Mucosa of descending colon (tissue), 3 donors: ENCODE data around the gene PHRF1. TPM values are rescaled to one million over a fixed set of nuclear protein-coding genes. Genes with fewer than 3 reads are reported as not detected.
"Not testable (repeated sequence)": the region's sequence is repeated elsewhere in the genome, so short reads cannot be mapped to it uniquely, and the experiment has no call there.

ENCODE experiments used
- ATAC-seq: fragments of 200-7000 bp; cut with Tn5 transposase; one replicate; pipeline ENCODE4 v1.9.1; 2020; ENCODE audit warnings: mild to moderate bottlenecking, moderate library complexity
- DNase-seq, 3 donors: peaks; one replicate each; pipeline ENCODE4 v3.0.0-alpha.2; 2020
- H3K36me3 ChIP-seq: fragments of 200-600 bp; one replicate; pipeline ENCODE4 v1.8.0; 2021; ENCODE audit warnings: low read depth, mild to moderate bottlenecking
- H3K4me1 ChIP-seq: fragments of 200-600 bp; one replicate; pipeline ENCODE4 v1.8.0; 2021; ENCODE audit warnings: low read depth, mild to moderate bottlenecking
- H3K4me3 ChIP-seq: fragments of 200-600 bp; one replicate; pipeline ENCODE4 v1.8.0; 2021; ENCODE audit warnings: mild to moderate bottlenecking
- H3K9me3 ChIP-seq: fragments of 200-600 bp; one replicate; pipeline ENCODE4 v1.8.0; 2021; ENCODE audit warnings: mild to moderate bottlenecking
- intact Hi-C, 2 donors: fragments of 100-400 bp; cut with DNase I in 1 of 2; cut with micrococcal nuclease in 1 of 2; formaldehyde crosslinking; loops; one replicate each; pipeline versions ENCODE4 v1.11.0 to v1.11.1; 2022; cut with DNase I, micrococcal nuclease
- total RNA-seq, 3 donors: library from RNA; stranded (reverse); fragmentation: NEBNext Ultra II Directional in 2 of 3; extraction: Animal tissue kit (Norgen Biotek cat#: 25700) in 2 of 3; gene quantifications; one replicate each; pipeline versions ENCODE4 v1.2.1 to v1.2.4, GENCODE V29; 2021 to 2023
- TF ChIP-seq, protein P1 (sequence below): fragments of 200-600 bp; IDR thresholded peaks from one replicate; pipeline ENCODE4 v1.8.0; 2022; ENCODE audit warnings: antibody characterized with exemption, mild to moderate bottlenecking
- donor health status: DM: no; HTN: no; CAD: no; lungs with moderate emphysema.
- donor health status: DM: no; HTN: no; CAD: no.
- donor health status: DM: no; HTN: yes; CAD: no.

The PHRF1 gene
- total RNA-seq, 3 donors from 2014 or later = 35.0 to 40.2 (median 35.0) TPM

DNA sequence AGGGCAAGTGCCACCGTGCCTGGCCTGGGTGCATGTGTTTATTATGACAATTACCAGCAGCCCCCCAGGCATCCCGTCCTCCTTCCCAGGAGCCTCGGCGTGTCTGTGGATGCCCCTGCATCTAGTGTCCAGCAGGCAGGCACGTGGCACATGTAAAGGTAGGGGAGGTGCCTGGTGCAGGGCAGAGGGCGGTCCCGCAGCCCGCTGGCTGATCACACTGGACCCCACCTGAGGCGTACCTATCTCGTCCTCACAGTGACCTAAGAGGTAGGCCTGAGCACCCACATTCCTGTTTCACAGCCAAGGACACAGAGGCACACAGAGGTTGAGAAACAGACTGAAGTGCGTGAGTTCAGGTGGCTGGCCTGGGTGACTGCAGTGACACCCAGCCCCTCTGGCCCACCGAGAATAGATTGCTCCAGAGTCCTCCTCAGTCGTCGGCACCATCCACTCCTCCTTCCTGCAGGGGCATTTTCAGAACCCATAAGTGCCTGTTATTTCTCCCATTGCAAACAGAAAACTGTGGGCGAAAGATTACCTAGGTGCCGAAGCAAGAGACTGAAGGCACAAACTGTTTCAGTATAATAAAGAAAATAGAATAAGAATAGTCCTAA lies 3.0 kb upstream of the PHRF1 start:
- Histone ChIP-seq H3K36me3 (peaks cover 2% of the 10 kb centered on the region), H3K4me3 (no peak overlapping the region), H3K9me3 (no peaks in the 10 kb centered on the region), H3K4me1 (peaks cover 23% of the 10 kb centered on the region)
- no peak for DNase-seq
- ATAC-seq = no peak
- intact Hi-C loops = no loop called here
- TF ChIP-seq, protein P1, sequence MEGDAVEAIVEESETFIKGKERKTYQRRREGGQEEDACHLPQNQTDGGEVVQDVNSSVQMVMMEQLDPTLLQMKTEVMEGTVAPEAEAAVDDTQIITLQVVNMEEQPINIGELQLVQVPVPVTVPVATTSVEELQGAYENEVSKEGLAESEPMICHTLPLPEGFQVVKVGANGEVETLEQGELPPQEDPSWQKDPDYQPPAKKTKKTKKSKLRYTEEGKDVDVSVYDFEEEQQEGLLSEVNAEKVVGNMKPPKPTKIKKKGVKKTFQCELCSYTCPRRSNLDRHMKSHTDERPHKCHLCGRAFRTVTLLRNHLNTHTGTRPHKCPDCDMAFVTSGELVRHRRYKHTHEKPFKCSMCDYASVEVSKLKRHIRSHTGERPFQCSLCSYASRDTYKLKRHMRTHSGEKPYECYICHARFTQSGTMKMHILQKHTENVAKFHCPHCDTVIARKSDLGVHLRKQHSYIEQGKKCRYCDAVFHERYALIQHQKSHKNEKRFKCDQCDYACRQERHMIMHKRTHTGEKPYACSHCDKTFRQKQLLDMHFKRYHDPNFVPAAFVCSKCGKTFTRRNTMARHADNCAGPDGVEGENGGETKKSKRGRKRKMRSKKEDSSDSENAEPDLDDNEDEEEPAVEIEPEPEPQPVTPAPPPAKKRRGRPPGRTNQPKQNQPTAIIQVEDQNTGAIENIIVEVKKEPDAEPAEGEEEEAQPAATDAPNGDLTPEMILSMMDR = no peak

GRCh38 chr11:574031-574570 lies 2.2 kb upstream of the PHRF1 start:
- DNase-seq, H3K9me3 ChIP-seq, intact Hi-C loops, H3K4me3 ChIP-seq, H3K36me3 ChIP-seq, ATAC-seq: not testable (repeated sequence)
- peaks cover 26% of the 10 kb centered on the region for H3K4me1 ChIP-seq

DNA sequence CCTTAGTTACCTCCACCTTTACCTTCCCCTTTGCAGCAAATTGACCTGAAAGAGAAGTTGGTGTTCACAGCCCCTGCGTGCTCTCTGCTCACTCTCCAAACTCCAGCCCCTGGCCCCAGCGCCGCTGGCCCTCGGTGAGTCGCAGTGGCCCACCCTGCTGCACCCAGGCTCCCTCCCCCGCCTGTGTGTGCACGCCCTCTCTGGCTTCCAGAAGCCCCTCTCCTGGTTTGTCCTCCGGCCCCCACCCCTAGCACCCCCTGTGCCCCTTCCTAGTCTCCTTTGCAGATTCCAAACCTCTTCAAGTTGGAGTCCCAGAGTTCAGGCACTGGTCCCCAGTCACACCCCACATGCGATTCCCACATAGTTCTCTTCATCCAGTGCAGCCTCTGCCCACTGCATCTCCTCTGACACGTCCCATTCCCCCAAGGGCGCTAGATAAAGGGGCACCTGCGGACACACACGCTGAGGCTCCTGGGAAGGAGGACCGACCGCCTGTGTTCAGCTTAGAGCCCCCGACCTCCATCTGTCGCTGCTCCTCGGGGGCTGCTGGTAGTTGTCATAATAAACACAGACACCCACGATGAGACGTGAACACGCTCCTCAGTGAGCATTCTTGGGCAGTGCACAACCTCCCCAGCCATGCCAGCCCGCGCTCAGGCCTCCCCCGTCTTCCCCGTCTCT lies 1.5 kb upstream of the PHRF1 start:
- peak in 1 of 3 donors; percentile 66 for DNase-seq
- peak; percentile 5 for ATAC-seq
- TF ChIP-seq, protein P1 = no peak
- H3K4me3 ChIP-seq = no peak overlapping the region
- intact Hi-C loops = no loop called here
- no peaks in the 10 kb centered on the region for H3K9me3 ChIP-seq
- no peaks in the 10 kb centered on the region for H3K36me3 ChIP-seq
- peaks cover 33% of the 10 kb centered on the region for H3K4me1 ChIP-seq

GRCh38 chr11:575313-575995 lies 816 bp upstream of the PHRF1 start:
- intact Hi-C loops = no loop called here
- no peaks in the 10 kb centered on the region for H3K9me3 ChIP-seq
- H3K4me1 ChIP-seq = peaks cover 34% of the 10 kb centered on the region
- ATAC-seq (peak; percentile 18), DNase-seq (peak in 1 of 3 donors; percentile 73)
- TF ChIP-seq, protein P1 = no peak
- no peaks in the 10 kb centered on the region for H3K36me3 ChIP-seq
- peak overlapping the region; percentile 22 for H3K4me3 ChIP-seq

DNA sequence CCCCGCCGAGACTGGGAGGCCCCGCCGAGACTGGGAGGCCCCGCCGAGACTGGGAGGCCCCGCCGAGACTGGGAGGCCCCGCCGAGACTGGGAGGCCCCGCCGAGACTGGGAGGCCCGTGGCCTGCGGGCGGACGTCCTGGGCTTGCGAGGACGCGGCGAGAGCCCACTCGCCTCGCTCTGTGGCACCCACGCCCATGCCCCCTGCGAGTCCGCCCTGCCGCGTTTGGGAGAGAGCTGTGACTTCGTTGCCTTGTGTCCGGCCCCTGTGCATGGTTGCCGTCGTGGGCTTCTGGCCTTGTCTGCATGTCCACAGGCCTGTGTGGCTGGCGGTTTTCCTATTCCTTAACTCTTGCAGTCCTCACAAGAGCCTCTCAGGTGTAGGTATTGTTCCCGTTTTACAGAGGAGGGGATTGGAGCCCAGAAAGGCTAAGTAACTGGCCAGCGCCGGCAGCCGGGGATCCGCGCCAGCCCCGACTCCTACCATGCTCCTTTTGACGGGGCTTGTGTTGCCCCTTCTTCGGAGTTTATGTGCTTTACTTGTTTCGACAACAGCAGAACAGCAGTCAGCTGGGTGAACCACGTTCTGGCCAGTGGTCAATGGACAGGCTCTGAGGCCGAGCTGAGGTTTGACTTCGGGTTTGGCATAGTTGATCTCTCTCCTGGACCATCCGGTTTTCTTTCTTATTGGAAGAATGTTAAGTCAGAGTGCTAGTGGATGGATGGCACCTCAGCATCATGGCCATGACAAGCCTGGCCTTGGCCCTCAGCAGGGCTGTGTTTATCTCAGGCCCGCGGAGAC lies 741 bp downstream of the PHRF1 start:
- DNase-seq (peak in 2 of 3 donors; percentile 52 to 65), ATAC-seq (no peak)
- H3K4me3 ChIP-seq = peak overlapping the region; percentile 57
- peaks cover 34% of the 10 kb centered on the region for H3K4me1 ChIP-seq
- intact Hi-C loops = no loop called here
- no peaks in the 10 kb centered on the region for H3K36me3 ChIP-seq
- TF ChIP-seq, protein P1 = no peak
- no peaks in the 10 kb centered on the region for H3K9me3 ChIP-seq
